GM18861 (cell line): ENCODE data around the gene RHOXF2B.
A peak's percentile ranks its signal among the peaks of the same experiment; 100 is the strongest.
"Not testable (repeated sequence)": the region's sequence is repeated elsewhere in the genome, so short reads cannot be mapped to it uniquely, and the experiment has no call there.

Experiments used
- ATAC-seq: cut with Tn5 transposase; IDR thresholded peaks from one replicate; pipeline ENCODE4 v1.9.1; 2021; ENCODE audit not compliant: unreplicated experiment

The RHOXF2B gene

GRCh38 chrX:120077590-120077989 is at the start of gene RHOXF2B:
RHOXF2B (minus strand) TSS chrX:120077690; CDS start chrX:120077552, 138 bp downstream.
- not testable (repeated sequence) for ATAC-seq

GRCh38 chrX:120125444-120125843 is 48.0 kb upstream of the RHOXF2B start:
- ATAC-seq, result no peak

GRCh38 chrX:120120223-120120622 is 42.7 kb upstream of the RHOXF2B start:
- no peak for ATAC-seq

GRCh38 chrX:120115438-120115963 is 38.0 kb upstream of the RHOXF2B start, which contains the start of gene RHOXF1:
RHOXF1 (minus strand) TSS chrX:120115913; CDS start chrX:120115862, 51 bp downstream.
- no peak for ATAC-seq

- ATAC-seq, result no peak
These were observed 34.1 kb upstream of the RHOXF2B start for GRCh38 chrX:120111611-120112010.

GRCh38 chrX:120109378-120109777 is 31.9 kb upstream of the RHOXF2B start:
- ATAC-seq, result no peak

GRCh38 chrX:120104707-120105106 is 27.2 kb upstream of the RHOXF2B start:
- not testable (repeated sequence) for ATAC-seq

GRCh38 chrX:120101057-120101456 is 23.6 kb upstream of the RHOXF2B start:
- not testable (repeated sequence) for ATAC-seq

GRCh38 chrX:120090208-120090607 is 12.7 kb upstream of the RHOXF2B start:
- ATAC-seq, result no peak

- no peak for ATAC-seq
These were observed 10.0 kb upstream of the RHOXF2B start for GRCh38 chrX:120087289-120088017.

- ATAC-seq, result not testable (repeated sequence)
These were observed 8.2 kb upstream of the RHOXF2B start for GRCh38 chrX:120085553-120086185.

GRCh38 chrX:120066169-120066568 is 11.3 kb downstream of the RHOXF2B start:
- ATAC-seq, result not testable (repeated sequence)

GRCh38 chrX:120042712-120043111 is 34.8 kb downstream of the RHOXF2B start:
- ATAC-seq, result not testable (repeated sequence)

GRCh38 chrX:120042247-120042646 is 35.2 kb downstream of the RHOXF2B start:
- not testable (repeated sequence) for ATAC-seq

GRCh38 chrX:120040176-120040575 is 37.3 kb downstream of the RHOXF2B start:
- not testable (repeated sequence) for ATAC-seq

GRCh38 chrX:120039087-120039733 is 38.3 kb downstream of the RHOXF2B start:
- ATAC-seq, result not testable (repeated sequence)

- ATAC-seq, result no peak
These were observed 40.8 kb downstream of the RHOXF2B start for GRCh38 chrX:120036704-120037103.

- peak; percentile 81 for ATAC-seq
These were observed 41.8 kb downstream of the RHOXF2B start for GRCh38 chrX:120035522-120036309.

GRCh38 chrX:120029354-120029753 is 48.1 kb downstream of the RHOXF2B start:
- ATAC-seq, result no peak

- ATAC-seq, result no peak
These were observed 54.2 kb downstream of the RHOXF2B start for GRCh38 chrX:120023259-120023658.

GRCh38 chrX:120022763-120023162 is 54.7 kb downstream of the RHOXF2B start:
- ATAC-seq, result no peak
